ENCODE measurements around the gene IGF2BP3. TPM values are rescaled to one million over a fixed set of nuclear protein-coding genes. Genes with fewer than 3 reads are reported as not detected.

The IGF2BP3 gene
- total and polyA plus RNA-seq, 3 donors from 2014 or later, result 17.8 to 36.0 (median 20.1) TPM

DNA sequence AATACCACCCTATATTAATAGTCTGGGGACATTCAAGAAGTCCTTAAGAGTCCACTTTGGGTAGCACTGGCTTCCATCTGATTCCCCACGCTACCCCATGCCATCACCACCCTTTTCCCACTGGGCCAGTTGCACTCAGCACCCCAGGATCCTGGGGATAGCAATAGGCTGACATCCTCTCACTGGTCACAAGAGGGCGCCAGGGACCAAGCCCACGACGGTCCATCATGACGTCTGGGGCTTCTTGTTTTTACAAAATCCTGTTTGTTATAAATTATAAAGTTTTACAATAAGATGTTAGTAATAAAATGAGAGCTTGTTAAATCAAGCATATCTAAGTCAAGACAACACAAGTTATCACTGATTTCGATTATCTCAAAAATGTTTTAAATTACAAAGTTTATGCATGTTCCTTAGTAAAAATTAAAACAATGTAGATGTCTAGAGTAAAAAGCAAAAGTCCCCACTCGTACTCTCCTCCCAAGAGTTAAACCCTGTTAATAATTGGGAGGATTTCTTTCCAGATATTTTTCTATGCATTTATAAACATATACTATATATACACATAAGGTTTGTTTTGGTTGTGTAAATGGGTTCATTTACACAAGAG lies 208.3 kb downstream of the IGF2BP3 start:
- intact Hi-C loops (cut with DNase I; ENCODE audit: low total_unique reads), result no loop called here
- TF ChIP-seq CTCF (IDR thresholded peaks at IDR 0.05), result peak; percentile 41 to 73 (median 63)
- TF ChIP-seq POLR2A (IDR thresholded peaks at IDR 0.05), result no peak
- Histone ChIP-seq H3K27me3 (no peaks in the 10 kb centered on the region), H3K36me3 (ENCODE audit: low read depth, missing control alignments) (no peaks in the 10 kb centered on the region), H3K27ac (no peak overlapping the region), H3K9me3 (no peaks in the 10 kb centered on the region), H3K4me1 (no peaks in the 10 kb centered on the region), H3K4me3 (no peak overlapping the region)
- peak; percentile 62 for DNase-seq
- 12 to 16% methylated on average over 7 of the region's 7 CpGs for WGBS, 2 donors

DNA sequence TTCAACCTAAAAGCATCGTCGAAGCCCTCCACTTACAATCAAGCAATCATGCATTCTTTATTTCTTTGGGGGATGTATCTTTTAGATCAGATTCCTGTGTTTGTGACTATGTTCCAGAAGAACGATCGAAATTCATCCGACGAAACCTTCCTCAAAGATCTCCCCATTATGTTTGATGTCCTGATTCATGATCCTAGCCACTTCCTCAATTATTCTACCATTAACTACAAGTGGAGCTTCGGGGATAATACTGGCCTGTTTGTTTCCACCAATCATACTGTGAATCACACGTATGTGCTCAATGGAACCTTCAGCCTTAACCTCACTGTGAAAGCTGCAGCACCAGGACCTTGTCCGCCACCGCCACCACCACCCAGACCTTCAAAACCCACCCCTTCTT lies 209.9 kb downstream of the IGF2BP3 start:
- DNase-seq, result no peak
- Histone ChIP-seq H3K4me1 (no peaks in the 10 kb centered on the region), H3K27me3 (no peaks in the 10 kb centered on the region), H3K4me3 (no peak overlapping the region), H3K36me3 (ENCODE audit: low read depth, missing control alignments) (no peaks in the 10 kb centered on the region), H3K9me3 (no peaks in the 10 kb centered on the region), H3K27ac (no peak overlapping the region)
- TF ChIP-seq CTCF (IDR thresholded peaks at IDR 0.05) (no peak), POLR2A (IDR thresholded peaks at IDR 0.05) (no peak)
- intact Hi-C loops (cut with DNase I; ENCODE audit: low total_unique reads), result no loop called here
- 86 to 88% methylated on average over 10 of the region's 10 CpGs for WGBS, 2 donors

Small RNAs within 50 kb of the gene (small RNA-seq; reads per million reads assigned to genes)
- gene AC079780.1, result 0 reads per million in 2 donors
- gene RF00019, result 0 reads per million in 2 donors
- 0 reads per million in 2 donors for gene RNU7-143P
- gene SNORD65C, result 0 reads per million in 2 donors

Other genes with a start within 250 kb of the IGF2BP3 start
- gene GPNMB, start 223.7 kb downstream of the IGF2BP3 start, total RNA-seq, result 10 to 100 TPM; 15.6 to 33.6 TPM
- gene GPNMB, start 223.7 kb downstream of the IGF2BP3 start, polyA plus RNA-seq (ENCODE audit: insufficient read depth, low read depth, low replicate concordance), result 81.9 TPM
- 10 to 100 TPM; 51.8 to 63.8 TPM for gene MALSU1, start 171.2 kb downstream of the IGF2BP3 start, total RNA-seq
- 74.9 TPM for gene MALSU1, start 171.2 kb downstream of the IGF2BP3 start, polyA plus RNA-seq (ENCODE audit: insufficient read depth, low read depth, low replicate concordance)
- 10 to 100 TPM; 62.8 to 76.1 TPM for gene TRA2A, start 61.5 kb upstream of the IGF2BP3 start, total RNA-seq
- gene TRA2A, start 61.5 kb upstream of the IGF2BP3 start, polyA plus RNA-seq (ENCODE audit: insufficient read depth, low read depth, low replicate concordance), result 60.9 TPM
- 10 to 100 TPM; 32.0 to 97.2 TPM for gene CCDC126, start 126.9 kb upstream of the IGF2BP3 start, total RNA-seq
- 80.1 TPM for gene CCDC126, start 126.9 kb upstream of the IGF2BP3 start, polyA plus RNA-seq (ENCODE audit: insufficient read depth, low read depth, low replicate concordance)
- gene FAM221A, start 209.7 kb upstream of the IGF2BP3 start, total RNA-seq, result 10 to 100 TPM; 32.9 to 55.7 TPM
- gene FAM221A, start 209.7 kb upstream of the IGF2BP3 start, polyA plus RNA-seq (ENCODE audit: insufficient read depth, low read depth, low replicate concordance), result 29.5 TPM
- 10 to 100 TPM; 59.7 to 79.8 TPM for gene STK31, start 239.7 kb upstream of the IGF2BP3 start, total RNA-seq
- gene STK31, start 239.7 kb upstream of the IGF2BP3 start, polyA plus RNA-seq (ENCODE audit: insufficient read depth, low read depth, low replicate concordance), result 76.8 TPM